Natural killer cell (primary cell): ENCODE results near the gene MAP2. TPM values are rescaled to one million over a fixed set of nuclear protein-coding genes. Genes with fewer than 3 reads are reported as not detected.

Source experiments
- ATAC-seq, 3 donors: fragments of 150-1000 bp in 2 of 3; fragments of 200-7000 bp in 1 of 3; cut with Tn5 transposase; 1 replicate in 1 of 3; 2 replicates in 2 of 3; pipeline ENCODE4 v1.10.0; 2021; ENCODE audit warnings: mild to moderate bottlenecking in 2 of 3, moderate library complexity in 2 of 3
- DNase-seq, 2 donors: peaks; one replicate each; pipeline versions ENCODE4 v3.0.0 to v3.0.0-alpha.2; 2013 to 2021; ENCODE audit warnings: mixed read lengths in 1 of 2
- H3K27ac ChIP-seq: one replicate; pipeline ENCODE4 v1.5.1; 2013; ENCODE audit warnings: mild to moderate bottlenecking, low read length
- H3K27me3 ChIP-seq: one replicate; pipeline ENCODE4 v1.6.1; 2013; ENCODE audit warnings: low read length; ENCODE audit not compliant: control insufficient read depth, insufficient read depth
- H3K36me3 ChIP-seq: one replicate; pipeline ENCODE4 v1.6.1; 2013; ENCODE audit warnings: low read length; ENCODE audit not compliant: control insufficient read depth, insufficient read depth
- H3K4me1 ChIP-seq: one replicate; pipeline ENCODE4 v1.6.1; 2013; ENCODE audit warnings: low read length; ENCODE audit not compliant: control insufficient read depth, insufficient read depth
- H3K4me3 ChIP-seq: one replicate; pipeline ENCODE4 v1.5.1; 2013; ENCODE audit warnings: low read length
- H3K9me3 ChIP-seq: one replicate; pipeline ENCODE4 v1.6.1; 2013; ENCODE audit warnings: low read length; ENCODE audit not compliant: control insufficient read depth, insufficient read depth
- H3K27ac Mint-ChIP-seq, 2 donors: one replicate each; pipeline ENCODE4 v1.8.0; 2022; ENCODE audit warnings: mild to moderate bottlenecking in 2 of 2, mixed read lengths in 2 of 2, moderate library complexity in 1 of 2
- H3K27me3 Mint-ChIP-seq, 2 donors: one replicate each; pipeline ENCODE4 v1.8.0; 2022; ENCODE audit warnings: low read depth in 2 of 2, mixed read lengths in 2 of 2
- H3K36me3 Mint-ChIP-seq: one replicate; pipeline ENCODE4 v1.8.0; 2022; ENCODE audit warnings: mixed read lengths
- H3K4me1 Mint-ChIP-seq, 2 donors: one replicate each; pipeline ENCODE4 v1.8.0; 2022; ENCODE audit warnings: mixed read lengths in 2 of 2
- H3K4me3 Mint-ChIP-seq: one replicate; pipeline ENCODE4 v1.8.0; 2022; ENCODE audit warnings: mild to moderate bottlenecking, moderate library complexity, mixed read lengths
- H3K9me3 Mint-ChIP-seq, 2 donors: one replicate each; pipeline ENCODE4 v1.8.0; 2022; ENCODE audit warnings: mixed read lengths in 2 of 2
- CTCF ChIP-seq: fragments of 200-600 bp; IDR thresholded peaks from one replicate; pipeline ENCODE4 v1.8.0; 2022; ENCODE audit warnings: antibody characterized with exemption
- WGBS: methylation state at CpG from one replicate; pipeline ENCODE4 v1.1.7; 2013; ENCODE audit warnings: missing lambda C conversion rate; ENCODE audit not compliant: insufficient coverage; 5-methylcytosine and 5-hydroxymethylcytosine counted together
- intact Hi-C: fragments of 100-400 bp; cut with micrococcal nuclease; formaldehyde crosslinking; loops from one replicate; pipeline ENCODE4 v1.14.2; 2022
- total RNA-seq, 4 donors: library from RNA; stranded (reverse); fragments of 120-200 nt in 1 of 4; gene quantifications; one replicate each; pipeline versions ENCODE4 v1.2.3 to v1.2.4, GENCODE V29; 2013 to 2022

The MAP2 gene
- total RNA-seq, 3 donors from 2014 or later (not counting 1 experiment from before 2014, with no cell fraction given): not detected

GRCh38 chr2:209512971-209513370 is 89.1 kb downstream of the MAP2 start:
- Mint-ChIP-seq H3K36me3 (no peaks in the 10 kb centered on the region), H3K27me3 (no peaks in the 10 kb centered on the region), H3K27ac (no peak overlapping the region), H3K4me3 (no peak overlapping the region), H3K9me3 (no peaks in the 10 kb centered on the region), H3K4me1 (no peaks in the 10 kb centered on the region)
- ATAC-seq (no peak), DNase-seq (no peak)
- Histone ChIP-seq H3K27ac (no peak overlapping the region), H3K27me3 (no peaks in the 10 kb centered on the region), H3K36me3 (no peaks in the 10 kb centered on the region), H3K4me1 (no peaks in the 10 kb centered on the region), H3K9me3 (no peaks in the 10 kb centered on the region), H3K4me3 (no peak overlapping the region)
- 75% methylated on average over 2 of the region's 2 CpGs for WGBS
- no peak for TF ChIP-seq CTCF
- intact Hi-C loops: no loop called here

- DNase-seq (no peak), ATAC-seq (no peak)
- no peak overlapping the region for H3K27ac Mint-ChIP-seq
- H3K4me1 ChIP-seq: no peaks in the 10 kb centered on the region
- no peak overlapping the region for H3K4me3 ChIP-seq
- intact Hi-C loops: no loop called here
- H3K27me3 ChIP-seq: no peaks in the 10 kb centered on the region
- H3K9me3 ChIP-seq: no peaks in the 10 kb centered on the region
- H3K27me3 Mint-ChIP-seq: no peaks in the 10 kb centered on the region
- H3K36me3 Mint-ChIP-seq: no peaks in the 10 kb centered on the region
- H3K4me3 Mint-ChIP-seq: no peak overlapping the region
- 71% methylated on average over 4 of the region's 5 CpGs for WGBS
- TF ChIP-seq CTCF: no peak
- H3K27ac ChIP-seq: no peak overlapping the region
- H3K9me3 Mint-ChIP-seq: no peaks in the 10 kb centered on the region
- no peaks in the 10 kb centered on the region for H3K4me1 Mint-ChIP-seq
- H3K36me3 ChIP-seq: no peaks in the 10 kb centered on the region
Observed at GRCh38 chr2:209517436-209517835, 93.6 kb downstream of the MAP2 start.

GRCh38 chr2:209519271-209519670 is 95.4 kb downstream of the MAP2 start:
- Mint-ChIP-seq H3K27ac (no peak overlapping the region), H3K36me3 (no peaks in the 10 kb centered on the region), H3K4me3 (no peak overlapping the region), H3K9me3 (no peaks in the 10 kb centered on the region), H3K27me3 (no peaks in the 10 kb centered on the region), H3K4me1 (no peaks in the 10 kb centered on the region)
- TF ChIP-seq CTCF: no peak
- no peak for DNase-seq
- Histone ChIP-seq H3K9me3 (no peaks in the 10 kb centered on the region), H3K27me3 (no peaks in the 10 kb centered on the region), H3K27ac (no peak overlapping the region), H3K4me3 (no peak overlapping the region), H3K36me3 (no peaks in the 10 kb centered on the region), H3K4me1 (no peaks in the 10 kb centered on the region)
- no peak for ATAC-seq
- intact Hi-C loops: no loop called here

- no peaks in the 10 kb centered on the region for H3K4me1 Mint-ChIP-seq
- no peaks in the 10 kb centered on the region for H3K9me3 Mint-ChIP-seq
- H3K27ac Mint-ChIP-seq: no peak overlapping the region
- no peaks in the 10 kb centered on the region for H3K27me3 Mint-ChIP-seq
- Histone ChIP-seq H3K9me3 (no peaks in the 10 kb centered on the region), H3K4me3 (no peak overlapping the region), H3K4me1 (no peaks in the 10 kb centered on the region), H3K36me3 (no peaks in the 10 kb centered on the region), H3K27ac (no peak overlapping the region), H3K27me3 (no peaks in the 10 kb centered on the region)
- no peak for ATAC-seq
- TF ChIP-seq CTCF: no peak
- intact Hi-C loops: no loop called here
- H3K36me3 Mint-ChIP-seq: no peaks in the 10 kb centered on the region
- no peak overlapping the region for H3K4me3 Mint-ChIP-seq
- no peak for DNase-seq
Observed at GRCh38 chr2:209519906-209520305, 96.1 kb downstream of the MAP2 start.
